ENCODE data around the gene CMIP.

Gene CMIP

DNA sequence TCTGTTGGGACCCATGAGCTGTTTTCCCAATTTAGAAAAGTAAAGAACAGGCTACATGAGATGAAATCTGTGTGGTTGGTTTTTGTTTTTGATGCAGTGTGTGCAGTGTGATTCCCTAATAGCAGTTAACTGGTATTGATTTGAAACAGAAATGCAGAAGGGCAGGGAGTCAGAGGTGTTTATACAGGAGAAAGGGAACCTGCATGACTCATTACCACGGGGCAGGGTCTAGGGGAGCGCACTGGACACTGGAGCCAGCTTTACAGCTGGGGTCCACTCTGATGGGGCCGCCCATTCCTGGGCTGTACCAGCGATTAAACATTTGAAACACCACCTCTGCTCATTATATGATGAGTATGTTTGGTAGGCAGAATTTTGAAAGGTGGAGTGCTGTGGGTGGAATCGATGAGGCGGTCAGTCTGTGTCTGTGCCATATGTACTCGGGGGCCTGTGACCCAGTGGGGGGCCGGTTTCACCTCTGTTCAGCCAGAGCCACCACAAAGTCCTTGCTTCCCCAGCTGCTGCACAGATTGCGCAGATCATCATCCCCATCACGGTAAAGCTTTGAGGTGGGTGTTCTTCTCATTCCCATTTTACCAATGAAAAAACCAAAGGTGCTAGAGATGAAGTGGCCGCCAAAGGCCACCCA lies 142.5 kb downstream of the CMIP start:
- TF ChIP-seq, protein P1, sequence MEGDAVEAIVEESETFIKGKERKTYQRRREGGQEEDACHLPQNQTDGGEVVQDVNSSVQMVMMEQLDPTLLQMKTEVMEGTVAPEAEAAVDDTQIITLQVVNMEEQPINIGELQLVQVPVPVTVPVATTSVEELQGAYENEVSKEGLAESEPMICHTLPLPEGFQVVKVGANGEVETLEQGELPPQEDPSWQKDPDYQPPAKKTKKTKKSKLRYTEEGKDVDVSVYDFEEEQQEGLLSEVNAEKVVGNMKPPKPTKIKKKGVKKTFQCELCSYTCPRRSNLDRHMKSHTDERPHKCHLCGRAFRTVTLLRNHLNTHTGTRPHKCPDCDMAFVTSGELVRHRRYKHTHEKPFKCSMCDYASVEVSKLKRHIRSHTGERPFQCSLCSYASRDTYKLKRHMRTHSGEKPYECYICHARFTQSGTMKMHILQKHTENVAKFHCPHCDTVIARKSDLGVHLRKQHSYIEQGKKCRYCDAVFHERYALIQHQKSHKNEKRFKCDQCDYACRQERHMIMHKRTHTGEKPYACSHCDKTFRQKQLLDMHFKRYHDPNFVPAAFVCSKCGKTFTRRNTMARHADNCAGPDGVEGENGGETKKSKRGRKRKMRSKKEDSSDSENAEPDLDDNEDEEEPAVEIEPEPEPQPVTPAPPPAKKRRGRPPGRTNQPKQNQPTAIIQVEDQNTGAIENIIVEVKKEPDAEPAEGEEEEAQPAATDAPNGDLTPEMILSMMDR (IDR thresholded peaks at IDR 0.05; ENCODE audit: low read depth, low read length, missing control alignments), result no peak
- no peak for DNase-seq (ENCODE audit: low read depth)
- H3K4me3 ChIP-seq (ENCODE audit: low read depth, low read length), result no peak overlapping the region

DNA sequence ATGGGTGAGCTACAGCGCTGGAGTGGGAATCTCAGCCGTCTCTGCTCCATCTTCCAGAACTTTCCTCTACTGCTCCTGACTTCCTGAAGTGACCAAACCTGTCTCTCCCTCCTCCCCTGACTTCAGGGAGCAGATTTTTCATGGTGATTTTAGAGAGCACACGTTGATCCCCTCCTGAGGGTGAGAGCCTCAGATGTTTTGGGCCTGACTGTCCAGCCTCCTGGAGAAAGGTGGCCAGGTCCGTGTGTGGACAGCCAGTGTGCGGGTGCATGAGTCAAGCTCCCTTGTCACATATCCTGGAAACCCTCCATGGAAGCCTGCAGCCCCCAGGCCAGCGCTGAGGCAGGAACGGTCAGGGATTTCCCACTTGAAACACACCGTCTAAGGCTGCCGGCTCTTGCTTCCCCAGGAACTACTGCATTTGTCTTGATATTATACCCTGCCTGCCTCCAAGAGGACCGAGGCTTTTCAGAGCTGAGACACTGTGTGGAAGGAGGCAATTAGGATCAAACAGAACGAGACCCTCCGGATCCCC lies 143.1 kb downstream of the CMIP start:
- H3K4me3 ChIP-seq (ENCODE audit: low read depth, low read length), result no peak overlapping the region
- DNase-seq (ENCODE audit: low read depth), result no peak
- TF ChIP-seq, protein P1 (IDR thresholded peaks at IDR 0.05; ENCODE audit: low read depth, low read length, missing control alignments), result no peak

DNA sequence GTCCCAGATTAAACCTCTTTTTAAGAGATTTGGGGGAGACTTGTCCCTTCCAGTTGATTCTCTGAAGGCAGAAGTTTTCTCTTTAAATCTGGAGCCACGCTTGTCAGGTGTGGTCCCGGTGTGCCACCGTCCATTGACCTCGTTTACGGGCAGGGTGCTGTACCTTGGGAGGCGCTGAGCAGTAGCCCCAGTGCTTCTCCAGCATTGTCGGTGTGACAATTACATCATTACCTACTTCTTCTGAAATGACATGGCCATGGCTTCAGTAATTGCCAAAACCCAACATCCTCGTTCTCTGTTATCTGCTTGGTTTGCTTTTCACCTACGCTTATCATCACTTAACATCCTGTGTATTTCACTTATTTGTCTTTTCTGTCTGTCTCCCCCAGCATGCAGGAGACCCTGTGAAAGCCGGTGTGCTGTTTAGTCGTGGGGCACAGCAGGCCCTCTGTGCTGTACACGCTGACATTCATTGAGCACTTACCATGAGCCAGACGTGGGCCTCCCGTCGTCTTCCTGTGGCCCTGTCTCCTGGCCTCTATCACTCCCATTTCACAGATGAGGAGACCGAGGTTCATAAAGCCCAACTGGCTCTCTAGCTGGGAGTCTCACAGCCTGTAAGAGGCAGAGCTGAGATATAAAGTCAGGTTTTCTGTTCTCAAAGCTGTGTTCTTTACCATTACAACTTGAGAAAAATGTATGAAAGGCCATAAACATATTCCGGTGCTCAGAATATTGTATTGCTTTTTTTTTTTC lies 143.9 kb downstream of the CMIP start:
- no peak overlapping the region for H3K4me3 ChIP-seq (ENCODE audit: low read depth, low read length)
- TF ChIP-seq, protein P1 (IDR thresholded peaks at IDR 0.05; ENCODE audit: low read depth, low read length, missing control alignments), result no peak
- DNase-seq (ENCODE audit: low read depth), result no peak

DNA sequence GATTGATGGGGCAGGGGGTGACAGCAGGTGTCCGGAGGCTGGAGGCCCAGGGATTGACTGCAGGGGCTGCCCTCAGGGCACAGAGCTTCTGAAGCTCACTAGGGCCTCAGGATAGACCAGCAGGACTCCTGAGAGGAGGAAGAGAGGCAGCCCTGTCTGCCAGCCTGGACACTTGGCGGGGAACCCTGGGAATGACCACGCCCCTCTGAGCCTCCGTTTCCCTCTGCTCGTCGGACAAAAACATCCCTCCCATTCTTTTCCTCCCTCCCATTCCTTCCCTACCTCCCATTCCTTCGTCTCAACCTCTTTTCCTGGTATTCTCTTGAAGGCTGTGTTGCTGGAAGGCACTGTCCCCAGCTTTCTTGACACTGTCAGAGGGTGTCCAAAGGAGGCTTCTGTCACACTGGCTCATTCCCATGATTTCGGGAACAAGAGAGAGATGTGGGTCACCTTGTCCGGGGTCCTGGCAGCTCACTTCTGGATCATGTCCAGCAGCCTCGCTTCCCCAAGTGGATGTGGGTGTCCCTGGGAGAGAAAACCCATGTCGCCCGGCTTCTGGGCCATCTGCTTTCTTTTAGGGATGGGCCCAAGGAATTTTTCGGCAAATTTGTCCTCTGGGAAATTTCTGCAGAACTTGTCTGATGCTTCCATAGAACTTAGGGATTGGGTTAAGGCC lies 145.5 kb downstream of the CMIP start:
- H3K4me3 ChIP-seq (ENCODE audit: low read depth, low read length), result no peak overlapping the region
- no peak for DNase-seq (ENCODE audit: low read depth)
- TF ChIP-seq, protein P1 (IDR thresholded peaks at IDR 0.05; ENCODE audit: low read depth, low read length, missing control alignments), result no peak

DNA sequence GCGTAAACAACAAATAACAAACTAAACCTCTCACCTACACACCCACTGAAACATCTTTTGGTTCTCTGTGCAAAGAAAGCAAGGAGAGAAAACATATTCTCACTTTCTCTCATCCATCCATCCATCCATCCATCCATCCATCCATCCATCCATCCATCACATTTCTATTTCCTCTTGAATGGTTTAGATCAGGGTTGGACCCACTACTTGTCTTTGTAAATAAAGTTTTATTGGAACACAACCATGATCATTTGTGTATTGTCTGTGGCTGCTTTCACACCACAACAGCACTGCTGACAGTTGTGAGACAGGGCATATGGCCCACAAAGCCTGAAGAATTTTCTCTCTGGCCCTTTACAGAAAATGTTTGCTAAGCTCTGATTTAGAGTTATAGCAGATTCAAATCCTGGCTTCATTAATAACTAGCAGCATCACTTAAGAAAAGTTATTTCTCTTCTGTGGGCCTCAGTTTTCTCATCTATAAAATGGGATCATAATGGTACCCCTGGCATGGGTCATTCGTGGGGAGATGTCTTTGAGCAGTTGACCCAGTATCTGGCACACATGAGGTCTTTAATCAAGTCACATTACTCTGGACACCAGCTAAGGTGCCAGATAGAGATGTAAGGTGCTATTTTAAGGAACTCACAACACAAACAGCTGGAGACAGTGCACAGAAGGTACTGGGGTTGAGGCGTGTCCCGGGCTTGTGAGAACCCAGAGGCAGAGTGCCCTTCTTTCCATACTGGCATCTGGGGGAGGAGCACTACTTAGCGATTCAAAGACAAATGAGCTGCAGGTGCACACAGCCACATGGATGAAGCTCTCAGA lies 146.3 kb downstream of the CMIP start:
- no peak for DNase-seq (ENCODE audit: low read depth)
- TF ChIP-seq, protein P1 (IDR thresholded peaks at IDR 0.05; ENCODE audit: low read depth, low read length, missing control alignments), result no peak
- H3K4me3 ChIP-seq (ENCODE audit: low read depth, low read length), result no peak overlapping the region

DNA sequence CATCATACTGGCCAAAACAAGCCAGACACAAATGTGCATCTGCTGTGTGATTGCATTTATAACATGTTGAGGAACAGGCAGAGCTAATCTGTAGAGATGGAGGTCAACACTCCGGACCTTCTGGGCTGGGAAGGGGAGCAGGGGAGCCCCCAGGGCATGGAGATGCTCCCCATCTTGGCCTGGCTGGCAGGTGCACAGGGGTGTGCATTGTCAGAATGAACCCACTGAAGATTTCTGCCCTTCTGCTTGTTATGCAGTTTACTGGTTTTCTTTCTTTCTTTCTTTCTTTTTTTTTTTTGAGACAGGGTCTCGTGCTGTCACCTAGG lies 146.9 kb downstream of the CMIP start:
- H3K4me3 ChIP-seq (ENCODE audit: low read depth, low read length), result no peak overlapping the region
- DNase-seq (ENCODE audit: low read depth), result no peak
- TF ChIP-seq, protein P1 (IDR thresholded peaks at IDR 0.05; ENCODE audit: low read depth, low read length, missing control alignments), result no peak

All from GM12864 (cell line).